ENCODE measurements around the gene UNC13A.

DNA sequence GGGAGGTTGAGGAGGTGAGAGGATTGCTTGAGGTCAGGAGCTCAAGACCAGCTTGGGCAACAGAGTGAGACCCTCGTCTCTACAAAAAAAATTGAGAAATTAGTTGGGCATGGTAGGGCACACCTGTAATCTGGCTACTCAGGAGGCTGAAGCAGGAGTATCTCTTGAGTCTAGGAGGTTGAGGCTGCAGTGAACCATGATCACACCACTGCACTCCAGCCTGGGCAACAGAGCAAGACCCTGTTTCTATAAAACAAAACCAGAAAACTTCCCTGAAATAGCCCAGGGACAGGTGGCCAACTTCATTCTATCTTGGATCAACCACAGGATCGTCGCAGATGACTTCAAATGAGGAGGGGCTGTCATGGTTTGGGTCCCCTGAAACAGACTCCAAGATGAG is 104.0 kb downstream of the UNC13A start:
- TF ChIP-seq, protein P1, sequence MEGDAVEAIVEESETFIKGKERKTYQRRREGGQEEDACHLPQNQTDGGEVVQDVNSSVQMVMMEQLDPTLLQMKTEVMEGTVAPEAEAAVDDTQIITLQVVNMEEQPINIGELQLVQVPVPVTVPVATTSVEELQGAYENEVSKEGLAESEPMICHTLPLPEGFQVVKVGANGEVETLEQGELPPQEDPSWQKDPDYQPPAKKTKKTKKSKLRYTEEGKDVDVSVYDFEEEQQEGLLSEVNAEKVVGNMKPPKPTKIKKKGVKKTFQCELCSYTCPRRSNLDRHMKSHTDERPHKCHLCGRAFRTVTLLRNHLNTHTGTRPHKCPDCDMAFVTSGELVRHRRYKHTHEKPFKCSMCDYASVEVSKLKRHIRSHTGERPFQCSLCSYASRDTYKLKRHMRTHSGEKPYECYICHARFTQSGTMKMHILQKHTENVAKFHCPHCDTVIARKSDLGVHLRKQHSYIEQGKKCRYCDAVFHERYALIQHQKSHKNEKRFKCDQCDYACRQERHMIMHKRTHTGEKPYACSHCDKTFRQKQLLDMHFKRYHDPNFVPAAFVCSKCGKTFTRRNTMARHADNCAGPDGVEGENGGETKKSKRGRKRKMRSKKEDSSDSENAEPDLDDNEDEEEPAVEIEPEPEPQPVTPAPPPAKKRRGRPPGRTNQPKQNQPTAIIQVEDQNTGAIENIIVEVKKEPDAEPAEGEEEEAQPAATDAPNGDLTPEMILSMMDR (IDR thresholded peaks at IDR 0.05), result no peak
- TF ChIP-seq ZFX (IDR thresholded peaks at IDR 0.05; ENCODE audit: borderline replicate concordance), result no peak

Data from 22Rv1 (cell line).